IMR-90 (cell line): Measurements from ENCODE around the gene CHCHD1. TPM values are rescaled to one million over a fixed set of nuclear protein-coding genes. Genes with fewer than 3 reads are reported as not detected.
A peak's percentile ranks its signal among the peaks of the same experiment; 100 is the strongest.

Experiments
- ATAC-seq: fragments of 200-7000 bp; cut with Tn5 transposase; 2 replicates; pipeline ENCODE4 v1.9.1; 2020; ENCODE audit warnings: low read depth, mild to moderate bottlenecking, moderate library complexity
- BruUV-seq: library from RNA; stranded (reverse); fragments of 400-500 nt; replicated peaks from 2 replicates; lab custom pipeline; 2021; lab: Mats Ljungman, UMichigan
- CTCF ChIA-PET: fragments of 300-600 bp; formaldehyde crosslinking; extraction: SDS; loops from one replicate; lab custom pipeline; 2021; ENCODE audit warnings: antibody characterized with exemption; lab: Yijun Ruan, JAX
- POLR2A ChIA-PET: fragments of 300-600 bp; sonication (Branson Sonifier 250); formaldehyde crosslinking; loops from one replicate; lab custom pipeline; 2022; ENCODE audit warnings: antibody characterized with exemption; ENCODE audit not compliant: unreplicated experiment; lab: Charles Lee
- DNase-seq: peaks from one replicate; pipeline ENCODE4 v3.0.0; 2013
- H2AFZ ChIP-seq: replicated peaks from 2 replicates; pipeline ENCODE3; 2013; ENCODE audit warnings: low read length, mild to moderate bottlenecking; ENCODE audit not compliant: poor library complexity
- H2AK5ac ChIP-seq: 2 replicates; pipeline ENCODE4 v1.6.1; 2013; ENCODE audit warnings: low read depth, low read length, inconsistent platforms
- H2AK9ac ChIP-seq: replicated peaks from 2 replicates; pipeline ENCODE3; 2013; ENCODE audit warnings: mild to moderate bottlenecking, low read depth, low read length, moderate library complexity; ENCODE audit not compliant: poor library complexity
- H2BK120ac ChIP-seq: 2 replicates; pipeline ENCODE4 v1.6.1; 2013; ENCODE audit warnings: low read depth, low read length, inconsistent platforms
- H2BK15ac ChIP-seq: 3 replicates; pipeline ENCODE4 v1.6.1; 2013; ENCODE audit warnings: low read depth, low read length, inconsistent platforms
- H2BK20ac ChIP-seq: 2 replicates; pipeline ENCODE4 v1.6.1; 2013; ENCODE audit warnings: low read depth, mild to moderate bottlenecking, inconsistent platforms, low read length, moderate library complexity
- H2BK5ac ChIP-seq: 2 replicates; pipeline ENCODE4 v1.6.1; 2013; ENCODE audit warnings: mild to moderate bottlenecking, low read depth, low read length, inconsistent platforms; ENCODE audit not compliant: poor library complexity, severe bottlenecking
- H3K14ac ChIP-seq: replicated peaks from 2 replicates; pipeline ENCODE4 v1.6.1; 2013; ENCODE audit warnings: low read depth, low read length, inconsistent platforms
- H3K18ac ChIP-seq: 2 replicates; pipeline ENCODE4 v1.6.1; 2013; ENCODE audit warnings: low read depth, low read length, control low read depth
- H3K23ac ChIP-seq: 2 replicates; pipeline ENCODE4 v1.6.1; 2013; ENCODE audit warnings: low read depth, low read length, inconsistent platforms
- H3K27ac ChIP-seq: 2 replicates; pipeline ENCODE4 v1.5.1; 2013; ENCODE audit warnings: mild to moderate bottlenecking, control low read depth, low read length; ENCODE audit not compliant: insufficient read depth
- H3K27me3 ChIP-seq: 2 replicates; pipeline ENCODE4 v1.6.1; 2013; ENCODE audit warnings: low read length; ENCODE audit not compliant: control insufficient read depth, insufficient read depth
- H3K36me3 ChIP-seq: 2 replicates; pipeline ENCODE4 v1.6.1; 2013; ENCODE audit warnings: low read length, mixed read lengths; ENCODE audit not compliant: control insufficient read depth, insufficient read depth
- H3K4ac ChIP-seq: 2 replicates; pipeline ENCODE4 v1.6.1; 2013; ENCODE audit warnings: low read depth, low read length, inconsistent platforms
- H3K4me1 ChIP-seq: 2 replicates; pipeline ENCODE4 v1.6.1; 2013; ENCODE audit warnings: low read length, mixed read lengths; ENCODE audit not compliant: control insufficient read depth, insufficient read depth
- H3K4me2 ChIP-seq: 2 replicates; pipeline ENCODE4 v1.6.1; 2013; ENCODE audit warnings: low read depth, mild to moderate bottlenecking, control low read depth, low read length, moderate library complexity
- H3K4me3 ChIP-seq: 2 replicates; pipeline ENCODE4 v1.5.1; 2013; ENCODE audit warnings: low read depth, mild to moderate bottlenecking, control low read depth, low read length, moderate library complexity; ENCODE audit not compliant: insufficient read depth
- H3K56ac ChIP-seq: 2 replicates; pipeline ENCODE4 v1.6.1; 2013; ENCODE audit warnings: low read length, inconsistent platforms; ENCODE audit not compliant: insufficient read depth; ENCODE audit errors: extremely low read depth
- H3K79me1 ChIP-seq, 2 experiments: 2 replicates each; pipeline ENCODE4 v1.6.1; 2013; ENCODE audit warnings: low read length in 2 of 2, inconsistent platforms in 1 of 2, low read depth in 1 of 2
- H3K9ac ChIP-seq: 2 replicates; pipeline ENCODE4 v1.6.1; 2013; ENCODE audit warnings: low read depth, low read length, control low read depth
- H3K9me1 ChIP-seq: 2 replicates; pipeline ENCODE4 v1.6.1; 2013; ENCODE audit warnings: low read length, inconsistent platforms; ENCODE audit not compliant: insufficient read depth
- H3K9me3 ChIP-seq: 2 replicates; pipeline ENCODE4 v1.6.1; 2013; ENCODE audit warnings: low read length; ENCODE audit not compliant: control insufficient read depth, insufficient read depth
- H4K20me1 ChIP-seq: 2 replicates; pipeline ENCODE4 v1.6.1; 2013; ENCODE audit warnings: low read length, inconsistent platforms; ENCODE audit not compliant: insufficient read depth
- H4K5ac ChIP-seq: 2 replicates; pipeline ENCODE4 v1.6.1; 2013; ENCODE audit warnings: mild to moderate bottlenecking, low read depth, low read length, control low read depth
- H4K8ac ChIP-seq, 2 experiments: 2 replicates each; pipeline ENCODE4 v1.6.1; 2013; ENCODE audit warnings: low read depth in 2 of 2, low read length in 2 of 2, control low read depth in 1 of 2, inconsistent platforms in 1 of 2
- H4K91ac ChIP-seq: 2 replicates; pipeline ENCODE4 v1.6.1; 2013; ENCODE audit warnings: low read depth, low read length, inconsistent platforms; ENCODE audit not compliant: insufficient read depth
- CEBPB ChIP-seq: IDR thresholded peaks from 2 replicates; pipeline ENCODE4 v1.6.1; 2012; ENCODE audit warnings: low read depth, low read length, improper control_type of control experiment
- CHD1 ChIP-seq: IDR thresholded peaks from 2 replicates; pipeline ENCODE4 v1.6.1; 2012; ENCODE audit warnings: low read depth, low read length, improper control_type of control experiment
- CTCF ChIP-seq: conservative IDR thresholded peaks from 2 replicates; pipeline ENCODE4 v1.5.1; 2012; ENCODE audit warnings: mild to moderate bottlenecking, low read depth, low read length, improper control_type of control experiment
- FOS ChIP-seq: fragments of 150-350 bp; IDR thresholded peaks from 2 replicates; pipeline ENCODE4 v1.6.1; 2016; ENCODE audit warnings: low read depth, low read length
- MAZ ChIP-seq: IDR thresholded peaks from 2 replicates; pipeline ENCODE4 v1.6.1; 2012; ENCODE audit warnings: low read depth, mild to moderate bottlenecking, low read length, improper control_type of control experiment, moderate library complexity, borderline replicate concordance
- MXI1 ChIP-seq: IDR thresholded peaks from 2 replicates; pipeline ENCODE4 v1.6.1; 2012; ENCODE audit warnings: low read depth, mild to moderate bottlenecking, low read length, moderate library complexity, borderline replicate concordance
- NFE2L2 ChIP-seq: fragments of 150-350 bp; IDR thresholded peaks from 2 replicates; pipeline ENCODE4 v1.6.1; 2016; ENCODE audit warnings: low read depth, mild to moderate bottlenecking, low read length
- RAD21 ChIP-seq: IDR thresholded peaks from 2 replicates; pipeline ENCODE4 v1.6.1; 2012; ENCODE audit warnings: low read length, improper control_type of control experiment
- RCOR1 ChIP-seq: IDR thresholded peaks from 2 replicates; pipeline ENCODE4 v1.6.1; 2012; ENCODE audit warnings: mild to moderate bottlenecking, low read length, improper control_type of control experiment; ENCODE audit not compliant: insufficient replicate concordance
- RFX5 ChIP-seq: IDR thresholded peaks from 2 replicates; pipeline ENCODE4 v1.8.0; 2012; ENCODE audit warnings: low read depth, mild to moderate bottlenecking, low read length, moderate library complexity
- WGBS, 2 experiments: methylation state at CpG; one replicate each; pipeline versions ENCODE4 v1.1.5 to v1.1.7; 2013; ENCODE audit warnings: missing lambda C conversion rate in 2 of 2; ENCODE audit not compliant: insufficient read length in 1 of 2; ENCODE audit errors: extremely low coverage in 2 of 2; 5-methylcytosine and 5-hydroxymethylcytosine counted together
- dilution Hi-C: fragments of 300-500 bp; cut with HindIII; formaldehyde crosslinking; loops from one replicate; pipeline ENCODE4 v1.14.3; 2018; ENCODE audit warnings: low sequenced_read_pairs; ENCODE audit not compliant: unreplicated experiment
- in situ Hi-C: fragments of 300-500 bp; cut with MboI; formaldehyde crosslinking; loops from 3 replicates; pipeline ENCODE4 v1.14.3; 2019; ENCODE audit warnings: low sequenced_read_pairs, inconsistent platforms, mixed read lengths
- intact Hi-C: fragments of 100-400 bp; cut with micrococcal nuclease; formaldehyde crosslinking; loops from 2 replicates; pipeline ENCODE4 v1.10.0; 2022
- polyA plus RNA-seq, 3 experiments: library from polyadenylated mRNA; depleted of rRNA; stranded (reverse); fragments of >200 nt; gene quantifications; 2 replicates each; pipeline ENCODE4 v1.2.3, GENCODE V29; 2012; ENCODE audit warnings: low replicate concordance in 1 of 3
- total RNA-seq: library from RNA; depleted of rRNA; stranded (reverse); fragments of >200 nt; gene quantifications from 2 replicates; pipeline ENCODE4 v1.2.3, GENCODE V29; 2012

CHCHD1 gene
- total and polyA plus RNA-seq, 2 of the 4 experiments (the other 2 are of a cell fraction) = 11.5 to 21.0 TPM

GRCh38 chr10:73817826-73818225, 36.0 kb downstream of the CHCHD1 start:
- peaks cover 10% of the 10 kb centered on the region for H3K4me1 ChIP-seq
- H3K27ac ChIP-seq = no peak overlapping the region
- no peaks in the 10 kb centered on the region for H4K20me1 ChIP-seq
- peaks cover 10% of the 10 kb centered on the region; the same call in 1 of the 2 replicates for H3K9me1 ChIP-seq
- peak overlapping the region; percentile 17; the same call in 1 of the 2 replicates for H2AK5ac ChIP-seq
- no peak overlapping the region for H4K8ac ChIP-seq
- H2AK9ac ChIP-seq = no peak overlapping the region
- ChIA-PET CTCF (no interaction called here), POLR2A (no interaction called here)
- no peaks in the 10 kb centered on the region for H3K9me3 ChIP-seq
- no peak overlapping the region for H3K4me2 ChIP-seq
- no peak overlapping the region for H3K56ac ChIP-seq
- no peak overlapping the region for H2BK15ac ChIP-seq
- no TSS peak for BruUV-seq
- in situ Hi-C loops (no loop called here), intact Hi-C loops (no loop called here), dilution Hi-C loops (no loop called here)
- no peak overlapping the region for H3K14ac ChIP-seq
- no peak overlapping the region for H3K23ac ChIP-seq
- H4K5ac ChIP-seq = no peak overlapping the region
- no peak overlapping the region for H3K4me3 ChIP-seq
- H2BK120ac ChIP-seq = peak overlapping the region; percentile 22; the same call in 1 of the 2 replicates
- no peak overlapping the region for H2BK5ac ChIP-seq
- TF ChIP-seq RAD21 = no peak
- TF ChIP-seq FOS = no peak
- no peak for TF ChIP-seq RFX5
- TF ChIP-seq MXI1 = no peak
- no peak for TF ChIP-seq CTCF
- no peak for TF ChIP-seq CHD1
- no peak for TF ChIP-seq NFE2L2
- TF ChIP-seq RCOR1 = no peak
- TF ChIP-seq CEBPB = no peak
- no peak for TF ChIP-seq MAZ
- no peaks in the 10 kb centered on the region for H3K27me3 ChIP-seq
- no peak overlapping the region for H3K18ac ChIP-seq
- peak overlapping the region; percentile 84; the same call in 1 of the 2 replicates for H3K4ac ChIP-seq
- no peak for ATAC-seq
- no peak overlapping the region for H2AFZ ChIP-seq
- H3K9ac ChIP-seq = no peak overlapping the region
- no peak for DNase-seq
- peaks cover 0 to 9% of the 10 kb centered on the region in 2 experiments; a peak in 1 of 4 replicates for H3K79me1 ChIP-seq
- peak overlapping the region; percentile 95; the same call in 1 of the 2 replicates for H4K91ac ChIP-seq
- 100% methylated on average over 1 of the region's 5 CpGs; no CpG with 5 or more reads in 1 of the 2 experiments for WGBS, 2 experiments
- H2BK20ac ChIP-seq = no peak overlapping the region
- peaks cover 30% of the 10 kb centered on the region for H3K36me3 ChIP-seq
